DMS153 treated with DMSO at 0.1 percent for 48 hours (cell line): ENCODE results near the gene TNFRSF8.

Experiments used
- DNase-seq: peaks from one replicate; lab custom pipeline; 2025; ENCODE audit not compliant: unreplicated experiment; lab: John Stamatoyannopoulos, UW

Gene TNFRSF8

GRCh38 chr1:12172042-12172851 lies 109.1 kb downstream of the TNFRSF8 start:
- DNase-seq: no peak

DNA sequence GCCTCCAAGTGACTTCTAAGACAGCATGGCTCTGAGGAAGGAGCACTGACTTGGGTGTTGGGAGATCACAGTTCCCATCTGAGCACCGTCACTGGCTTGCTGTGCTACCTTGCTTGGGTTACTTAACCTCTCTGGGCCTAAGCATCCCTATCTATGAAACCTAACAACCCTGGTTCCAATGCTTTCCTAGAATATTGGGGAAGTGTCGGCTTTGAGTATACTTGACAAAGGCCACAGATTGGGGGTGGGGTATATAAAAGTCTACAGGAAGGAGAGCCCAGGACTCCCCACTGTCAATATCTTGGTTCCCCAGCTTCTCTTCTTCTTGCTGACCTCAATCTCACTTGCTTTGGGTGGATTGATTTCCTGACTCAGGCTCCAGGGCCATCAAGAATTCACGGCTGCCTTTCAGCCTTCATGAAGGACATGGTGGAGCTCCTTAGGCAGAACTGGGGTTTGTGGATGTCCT lies 110.0 kb downstream of the TNFRSF8 start:
- no peak for DNase-seq

- no peak for DNase-seq
Observed at GRCh38 chr1:12173631-12174121, 110.6 kb downstream of the TNFRSF8 start.

DNA sequence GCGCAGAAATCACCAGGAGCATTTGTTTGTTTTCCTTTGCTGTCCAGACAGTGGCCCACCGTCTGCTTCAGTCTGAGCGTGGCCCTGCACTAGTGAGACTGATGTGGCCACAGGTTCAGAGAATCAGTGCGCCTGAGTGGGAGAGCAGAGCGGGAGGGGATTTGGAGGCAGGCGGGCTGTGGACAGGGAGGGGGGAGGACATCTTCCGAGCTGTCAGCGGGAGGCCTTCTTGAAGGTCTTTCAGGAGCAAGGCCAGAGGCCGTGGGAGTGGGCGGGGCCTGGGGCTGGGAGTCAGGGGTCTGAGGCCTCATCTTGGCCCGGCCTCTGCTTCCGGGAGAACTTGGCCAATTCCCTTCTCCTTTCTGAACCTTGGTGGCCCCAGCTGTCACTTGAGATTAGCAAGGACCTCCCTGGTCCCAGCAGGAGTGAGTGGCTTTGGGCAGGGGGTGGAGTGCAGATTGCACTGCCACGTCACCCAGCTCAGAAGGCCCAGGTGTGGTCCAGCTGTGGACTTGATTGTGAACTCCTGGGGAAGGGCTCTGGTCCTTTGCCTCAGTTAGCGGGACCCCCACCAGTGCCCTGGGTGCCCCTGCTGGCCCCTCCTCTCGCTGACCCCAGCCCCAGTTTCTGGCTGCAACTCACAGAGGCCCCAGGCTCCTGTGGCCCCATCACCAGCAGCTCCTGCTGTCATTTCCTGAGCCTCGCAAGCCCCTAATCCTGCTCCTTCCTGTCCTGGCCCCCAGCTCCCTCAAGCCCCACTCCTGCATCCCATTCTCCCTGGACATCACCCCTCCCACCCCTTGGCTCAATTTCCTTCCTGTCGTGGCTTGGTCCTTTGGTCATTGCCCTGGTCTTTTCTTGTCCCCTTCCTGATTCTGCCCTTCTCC lies 112.1 kb downstream of the TNFRSF8 start:
- no peak for DNase-seq

DNA sequence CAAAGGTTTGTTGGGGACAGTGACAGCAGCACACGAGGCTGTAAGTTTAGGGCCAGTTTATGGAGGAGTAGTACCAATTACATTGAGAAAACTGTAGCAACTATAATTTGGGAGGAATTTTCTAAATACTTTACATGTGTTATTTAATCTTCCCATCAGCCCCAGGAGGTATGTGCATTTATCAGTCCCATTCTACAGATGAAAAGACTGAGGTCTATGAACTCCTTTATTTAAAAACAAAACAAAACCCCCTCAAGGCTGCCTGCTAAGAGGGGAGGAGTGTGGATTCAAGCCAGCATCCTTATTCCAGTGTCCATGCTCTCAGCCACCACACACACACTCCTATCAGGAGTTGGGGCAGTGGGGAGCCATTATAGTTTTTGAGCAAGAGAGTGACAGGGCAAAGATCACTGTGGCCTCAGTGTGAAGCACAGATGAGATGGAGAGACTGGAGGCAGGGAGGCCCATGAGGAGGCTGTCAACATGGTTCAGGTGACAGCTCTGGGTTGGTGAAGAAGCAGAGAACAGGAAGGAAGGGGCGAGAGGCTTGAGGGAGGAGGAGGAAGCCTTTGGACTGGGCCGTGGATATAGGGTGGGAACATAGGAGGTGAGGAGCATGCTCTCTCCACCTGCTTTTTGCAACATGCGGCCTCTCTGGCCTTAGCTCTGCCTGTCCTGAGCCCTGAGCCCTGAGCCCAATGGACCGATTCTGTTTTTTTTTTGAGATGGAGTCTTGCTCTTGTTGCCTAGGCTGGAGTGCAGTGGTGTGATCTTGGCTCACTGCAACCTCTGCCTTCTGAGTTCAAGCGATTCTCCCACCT lies 113.4 kb downstream of the TNFRSF8 start:
- no peak for DNase-seq

- DNase-seq: no peak
Observed at GRCh38 chr1:12177156-12177998, 114.3 kb downstream of the TNFRSF8 start.

DNA sequence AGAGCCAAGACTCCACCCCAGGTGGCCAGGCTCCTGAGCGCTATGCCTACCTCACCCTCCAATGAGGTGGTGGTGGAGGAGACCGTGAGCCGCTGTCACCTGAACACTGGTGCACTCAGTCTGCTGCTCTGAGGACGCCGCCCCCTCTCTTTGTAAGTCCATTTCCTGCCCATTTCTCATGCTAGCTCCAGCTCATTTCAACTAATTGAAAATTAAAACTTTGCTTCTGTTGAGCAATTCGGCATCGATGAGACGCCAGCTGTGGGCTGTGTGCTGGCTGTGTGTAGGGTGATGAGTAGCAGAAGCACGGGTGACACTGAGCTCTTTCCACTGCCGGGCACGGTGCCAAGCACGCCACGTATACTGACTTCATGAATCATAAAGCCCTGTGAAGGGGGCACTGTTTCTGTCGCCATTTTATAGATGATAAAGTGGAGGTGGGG lies 114.9 kb downstream of the TNFRSF8 start:
- peak; percentile 54 for DNase-seq

- peak; percentile 43 for DNase-seq
Observed at GRCh38 chr1:12178511-12178910, 115.4 kb downstream of the TNFRSF8 start.

GRCh38 chr1:12179111-12179519 lies 116.0 kb downstream of the TNFRSF8 start:
- no peak for DNase-seq

GRCh38 chr1:12179676-12180075 lies 116.6 kb downstream of the TNFRSF8 start:
- no peak for DNase-seq

DNA sequence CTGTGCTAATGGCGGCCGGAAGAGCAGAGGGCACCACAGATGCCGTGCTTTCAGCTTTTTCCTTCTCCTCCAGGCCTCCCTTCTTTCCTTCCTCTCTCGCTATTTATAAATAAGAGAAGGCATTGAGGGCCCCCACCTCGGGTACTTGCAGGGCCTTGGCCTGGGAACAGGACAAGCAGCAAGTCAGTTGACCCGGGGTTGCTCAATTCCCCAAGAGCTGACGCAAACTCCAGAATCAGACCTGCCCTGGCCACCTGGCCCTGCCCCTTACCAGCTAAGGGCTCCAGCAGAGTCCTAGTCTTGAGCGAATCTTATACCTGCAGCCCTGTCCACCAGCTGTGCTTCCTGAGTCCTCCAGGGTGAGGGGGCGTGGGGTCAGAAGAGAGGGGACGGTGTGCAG lies 117.2 kb downstream of the TNFRSF8 start:
- no peak for DNase-seq

DNA sequence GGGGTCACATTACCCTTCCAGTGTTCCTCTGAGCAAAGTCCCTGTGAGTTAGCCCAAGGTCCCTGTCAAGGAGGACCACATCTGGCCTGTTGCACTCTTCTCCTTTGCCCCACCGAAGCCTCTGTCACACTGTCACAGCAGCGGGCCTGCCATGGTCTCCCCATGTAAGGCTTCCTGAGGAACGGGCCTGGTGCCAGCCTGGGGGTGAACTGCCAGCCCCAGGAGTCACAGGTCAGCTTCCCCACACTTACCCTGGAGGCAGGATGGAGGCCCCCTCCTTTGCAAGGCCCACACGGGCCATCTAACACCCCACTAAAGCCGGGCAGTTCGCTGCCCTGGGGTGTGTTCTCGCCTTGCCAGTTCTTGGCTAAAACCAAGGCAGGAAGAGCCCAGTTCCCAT lies 117.8 kb downstream of the TNFRSF8 start:
- DNase-seq: no peak

GRCh38 chr1:12181568-12181967 lies 118.5 kb downstream of the TNFRSF8 start:
- DNase-seq: no peak

- no peak for DNase-seq
Observed at GRCh38 chr1:12182410-12182984, 119.4 kb downstream of the TNFRSF8 start.

DNA sequence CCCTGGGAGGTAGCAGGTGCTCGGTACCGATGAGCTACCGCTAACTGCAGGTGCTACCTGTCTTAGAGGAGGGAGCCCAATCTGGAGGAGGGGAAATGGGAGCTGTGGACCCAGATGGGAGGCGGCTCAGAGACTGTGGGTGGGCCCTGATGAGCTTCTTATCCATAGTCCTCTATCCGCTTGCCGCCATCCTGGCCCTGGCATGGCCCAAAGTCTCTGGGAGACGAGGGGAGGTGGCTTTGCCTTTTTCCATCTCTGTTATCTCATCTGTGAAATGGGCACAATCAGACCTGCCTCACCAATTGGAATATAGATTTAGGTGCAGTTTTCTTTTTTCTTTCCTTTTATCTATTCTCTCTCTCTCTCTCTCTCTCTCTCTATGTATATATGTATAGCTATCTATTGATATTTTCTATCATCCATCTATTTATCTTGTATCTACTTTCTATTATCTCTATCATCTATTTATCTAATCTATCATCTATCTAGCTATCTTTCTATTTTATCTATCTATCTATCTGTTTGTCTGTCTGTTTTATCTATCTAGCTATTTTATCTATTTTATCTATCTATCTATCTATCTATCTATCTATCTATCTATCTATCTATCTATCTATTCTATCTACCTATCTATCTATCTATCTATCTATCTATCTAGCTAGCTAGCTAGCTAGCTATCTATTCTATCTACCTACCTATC lies 120.1 kb downstream of the TNFRSF8 start:
- DNase-seq: no peak

DNA sequence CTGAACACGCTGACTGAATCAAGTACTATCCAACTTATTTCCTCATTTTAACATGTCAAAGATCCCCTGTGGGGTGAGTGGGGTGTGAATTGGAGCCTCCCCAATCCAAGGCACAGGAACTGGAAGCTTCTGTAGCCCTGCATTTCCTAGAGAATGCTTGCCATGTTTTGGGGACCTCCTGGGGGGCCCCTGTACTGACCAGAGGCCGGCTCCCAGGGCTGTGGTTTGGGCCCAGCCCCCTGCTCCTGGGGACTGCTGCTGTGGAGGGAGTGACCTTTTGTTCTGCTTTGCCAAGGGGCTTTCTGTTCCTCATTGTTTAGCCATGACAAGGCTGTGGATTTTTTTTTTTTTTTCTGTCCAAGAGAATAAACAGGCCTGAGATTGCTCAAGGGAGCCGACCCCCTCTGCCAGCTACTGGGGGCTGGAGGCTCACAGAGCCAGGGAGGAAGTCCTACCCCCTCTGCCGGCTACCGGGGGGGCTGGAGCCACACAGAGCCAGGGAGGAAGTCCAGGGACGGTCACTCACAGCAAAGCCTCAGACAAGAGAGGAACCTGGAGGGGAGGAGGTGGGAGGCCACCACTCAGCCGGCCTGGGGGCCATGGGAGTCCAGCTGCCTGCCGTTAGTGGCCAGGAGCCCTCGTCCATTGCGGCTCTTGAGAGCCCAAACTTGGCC lies 121.0 kb downstream of the TNFRSF8 start:
- no peak for DNase-seq

DNA sequence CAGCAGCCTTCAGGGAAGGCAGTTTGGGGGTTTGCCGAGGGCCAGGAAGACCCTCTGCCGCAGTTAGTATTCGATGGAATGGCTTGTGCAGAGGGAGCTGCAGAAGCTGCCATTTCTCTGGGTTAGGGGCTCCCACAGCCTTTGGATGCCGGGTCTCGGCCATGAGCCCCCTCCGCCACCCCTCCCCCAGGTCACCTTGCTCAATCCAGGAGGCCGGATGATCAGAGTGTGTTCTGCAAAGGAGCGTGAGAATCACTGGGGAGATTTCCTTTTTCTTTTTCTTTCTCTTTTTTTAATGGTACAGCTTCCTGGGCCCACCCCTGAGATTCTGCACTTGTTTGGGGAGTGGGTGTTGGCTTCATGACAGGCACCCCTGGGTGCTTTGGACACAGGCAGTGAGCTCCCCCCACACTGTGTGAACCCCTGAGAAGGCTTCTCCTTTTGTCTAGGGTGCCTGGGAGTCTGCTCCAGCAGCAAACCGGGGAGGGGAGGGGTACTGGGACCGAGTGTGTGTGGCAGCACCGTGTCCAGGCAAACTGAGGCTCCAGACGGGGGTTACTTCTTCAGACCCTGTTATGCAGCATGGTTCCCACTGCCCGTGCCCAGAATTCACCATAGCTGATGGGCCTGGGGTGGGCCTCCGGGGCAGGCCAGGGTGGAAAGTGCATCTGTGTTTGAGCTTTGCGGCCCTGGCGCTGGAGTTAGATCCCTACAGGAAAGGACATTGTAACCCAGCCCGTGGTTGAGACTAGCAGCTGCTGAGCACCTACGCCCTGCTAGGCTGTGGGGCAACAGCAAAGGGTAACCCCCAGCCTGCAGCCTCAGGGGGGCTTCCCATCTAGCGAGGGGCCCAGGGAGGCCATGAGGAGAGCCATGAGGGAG lies 122.2 kb downstream of the TNFRSF8 start:
- DNase-seq: no peak
